ENCODE measurements around the gene MYCBP2. TPM values are rescaled to one million over a fixed set of nuclear protein-coding genes. Genes with fewer than 3 reads are reported as not detected.

The MYCBP2 gene
- total RNA-seq, 1 experiment from 2014 or later = 23.7 TPM

- DNase-seq (ENCODE audit: low spot score) = no peak
Observed at GRCh38 chr13:77000475-77000874, 326.4 kb downstream of the MYCBP2 start.

Other genes starting within 250 kb of the MYCBP2 start
- not detected in 2 replicates for gene SCEL, start 208.6 kb upstream of the MYCBP2 start, total RNA-seq (2014; rRNA removed; shearing (Covaris generic))

Measured in A172 (cell line).